Activated CD8-positive, alpha-beta T cell treated with anti-CD3 and anti-CD28 coated beads, Interleukin-2, amount 10 ng/mL, durations not matched to agents 7 days and 5 days (primary cell): Measurements from ENCODE around the gene LAMB4. TPM values are rescaled to one million over a fixed set of nuclear protein-coding genes. Genes with fewer than 3 reads are reported as not detected.

Source experiments
- ATAC-seq: fragments of 150-1000 bp; cut with Tn5 transposase; one replicate; pipeline ENCODE4 v1.10.0; 2021; ENCODE audit warnings: moderate library complexity
- CTCF ChIA-PET: fragments of 350-600 bp; sonication (Branson Sonifier 250); formaldehyde crosslinking; loops from one replicate; lab custom pipeline; 2021; ENCODE audit warnings: antibody characterized with exemption; lab: Charles Lee
- POLR2A ChIA-PET: fragments of 350-600 bp; sonication (Branson Sonifier 250); formaldehyde crosslinking; loops from one replicate; lab custom pipeline; 2021; ENCODE audit warnings: antibody characterized with exemption; lab: Charles Lee
- DNase-seq: peaks from one replicate; pipeline ENCODE4 v3.0.0-alpha.2; 2020
- H3K27ac Mint-ChIP-seq: one replicate; pipeline ENCODE4 v1.8.0; 2021; ENCODE audit warnings: mild to moderate bottlenecking, mixed read lengths
- H3K27me3 Mint-ChIP-seq: one replicate; pipeline ENCODE4 v1.8.0; 2021; ENCODE audit warnings: low read depth, mixed read lengths
- H3K36me3 Mint-ChIP-seq: one replicate; pipeline ENCODE4 v1.8.0; 2021; ENCODE audit warnings: low read depth, mixed read lengths
- H3K4me1 Mint-ChIP-seq: one replicate; pipeline ENCODE4 v1.8.0; 2021; ENCODE audit warnings: low read depth, mixed read lengths
- H3K4me3 Mint-ChIP-seq: one replicate; pipeline ENCODE4 v1.8.0; 2021; ENCODE audit warnings: mild to moderate bottlenecking, mixed read lengths
- H3K9me3 Mint-ChIP-seq: one replicate; pipeline ENCODE4 v1.8.0; 2022; ENCODE audit warnings: mixed read lengths; ENCODE audit not compliant: insufficient read depth
- total RNA-seq, 2 experiments: library from RNA; stranded (reverse); gene quantifications; one replicate each; pipeline ENCODE4 v1.2.3, GENCODE V29; 2021

The LAMB4 gene
- total RNA-seq, 2 experiments from 2014 or later: not detected

GRCh38 chr7:108072739-108073138 is 57.4 kb downstream of the LAMB4 start:
- Mint-ChIP-seq H3K36me3 (no peaks in the 10 kb centered on the region), H3K27me3 (peaks cover 7% of the 10 kb centered on the region), H3K27ac (no peak overlapping the region), H3K4me1 (no peaks in the 10 kb centered on the region), H3K4me3 (no peak overlapping the region), H3K9me3 (no peaks in the 10 kb centered on the region)
- ChIA-PET POLR2A (no interaction called here), CTCF (interaction anchor here (0.9 kb wide), 1 partner anchor 73 kb away, joined by 3 read pairs; no protein-coding TSS in a partner anchor)
- DNase-seq (no peak), ATAC-seq (no peak)

GRCh38 chr7:108072116-108072515 is 58.0 kb downstream of the LAMB4 start:
- H3K36me3 Mint-ChIP-seq: no peaks in the 10 kb centered on the region
- ChIA-PET CTCF (interaction anchor here (0.9 kb wide), 1 partner anchor 74 kb away, joined by 3 read pairs; no protein-coding TSS in a partner anchor), POLR2A (no interaction called here)
- no peak overlapping the region for H3K4me3 Mint-ChIP-seq
- peaks cover 7% of the 10 kb centered on the region for H3K27me3 Mint-ChIP-seq
- H3K4me1 Mint-ChIP-seq: no peaks in the 10 kb centered on the region
- DNase-seq: no peak
- no peaks in the 10 kb centered on the region for H3K9me3 Mint-ChIP-seq
- no peak overlapping the region for H3K27ac Mint-ChIP-seq
- no peak for ATAC-seq

GRCh38 chr7:108071551-108071950 is 58.6 kb downstream of the LAMB4 start:
- H3K27me3 Mint-ChIP-seq: peaks cover 7% of the 10 kb centered on the region
- H3K4me3 Mint-ChIP-seq: no peak overlapping the region
- DNase-seq: no peak
- ATAC-seq: no peak
- CTCF ChIA-PET: no interaction called here
- POLR2A ChIA-PET: no interaction called here
- H3K4me1 Mint-ChIP-seq: no peaks in the 10 kb centered on the region
- no peak overlapping the region for H3K27ac Mint-ChIP-seq
- no peaks in the 10 kb centered on the region for H3K36me3 Mint-ChIP-seq
- no peaks in the 10 kb centered on the region for H3K9me3 Mint-ChIP-seq

GRCh38 chr7:108069646-108070045 is 60.5 kb downstream of the LAMB4 start:
- Mint-ChIP-seq H3K27ac (no peak overlapping the region), H3K36me3 (no peaks in the 10 kb centered on the region), H3K4me3 (no peak overlapping the region), H3K27me3 (peaks cover 7% of the 10 kb centered on the region), H3K9me3 (no peaks in the 10 kb centered on the region), H3K4me1 (no peaks in the 10 kb centered on the region)
- POLR2A ChIA-PET: no interaction called here
- ATAC-seq (no peak), DNase-seq (no peak)
- CTCF ChIA-PET: interaction anchor here (1.3 kb wide), 1 partner anchor 23 kb away, joined by 3 read pairs; no protein-coding TSS in a partner anchor

GRCh38 chr7:108067844-108068243 is 62.3 kb downstream of the LAMB4 start:
- Mint-ChIP-seq H3K4me1 (no peaks in the 10 kb centered on the region), H3K27ac (no peak overlapping the region), H3K27me3 (peaks cover 7% of the 10 kb centered on the region), H3K4me3 (no peak overlapping the region), H3K9me3 (no peaks in the 10 kb centered on the region), H3K36me3 (no peaks in the 10 kb centered on the region)
- DNase-seq (no peak), ATAC-seq (no peak)
- POLR2A ChIA-PET: no interaction called here
- CTCF ChIA-PET: no interaction called here

GRCh38 chr7:108066486-108066885 is 63.7 kb downstream of the LAMB4 start:
- DNase-seq (no peak), ATAC-seq (no peak)
- H3K4me1 Mint-ChIP-seq: no peaks in the 10 kb centered on the region
- no peak overlapping the region for H3K4me3 Mint-ChIP-seq
- CTCF ChIA-PET: no interaction called here
- no peaks in the 10 kb centered on the region for H3K9me3 Mint-ChIP-seq
- H3K27me3 Mint-ChIP-seq: peaks cover 6% of the 10 kb centered on the region
- H3K27ac Mint-ChIP-seq: no peak overlapping the region
- POLR2A ChIA-PET: no interaction called here
- no peaks in the 10 kb centered on the region for H3K36me3 Mint-ChIP-seq

GRCh38 chr7:108063520-108063933 is 66.6 kb downstream of the LAMB4 start:
- H3K9me3 Mint-ChIP-seq: no peaks in the 10 kb centered on the region
- ATAC-seq (no peak), DNase-seq (no peak)
- H3K36me3 Mint-ChIP-seq: no peaks in the 10 kb centered on the region
- no peaks in the 10 kb centered on the region for H3K27me3 Mint-ChIP-seq
- ChIA-PET CTCF (no interaction called here), POLR2A (no interaction called here)
- H3K4me1 Mint-ChIP-seq: no peaks in the 10 kb centered on the region
- no peak overlapping the region for H3K4me3 Mint-ChIP-seq
- H3K27ac Mint-ChIP-seq: no peak overlapping the region

GRCh38 chr7:108062250-108063014 is 67.7 kb downstream of the LAMB4 start:
- ChIA-PET CTCF (interaction anchor here (0.7 kb wide), 1 partner anchor 84 kb away, joined by 3 read pairs; no protein-coding TSS in a partner anchor), POLR2A (no interaction called here)
- ATAC-seq (no peak), DNase-seq (no peak)
- no peak overlapping the region for H3K27ac Mint-ChIP-seq
- no peaks in the 10 kb centered on the region for H3K36me3 Mint-ChIP-seq
- H3K9me3 Mint-ChIP-seq: no peaks in the 10 kb centered on the region
- H3K4me1 Mint-ChIP-seq: no peaks in the 10 kb centered on the region
- no peaks in the 10 kb centered on the region for H3K27me3 Mint-ChIP-seq
- H3K4me3 Mint-ChIP-seq: no peak overlapping the region

GRCh38 chr7:108059526-108059925 is 70.6 kb downstream of the LAMB4 start:
- no peak overlapping the region for H3K4me3 Mint-ChIP-seq
- no peaks in the 10 kb centered on the region for H3K9me3 Mint-ChIP-seq
- H3K27me3 Mint-ChIP-seq: no peaks in the 10 kb centered on the region
- ChIA-PET CTCF (no interaction called here), POLR2A (no interaction called here)
- DNase-seq (no peak), ATAC-seq (no peak)
- H3K36me3 Mint-ChIP-seq: no peaks in the 10 kb centered on the region
- no peak overlapping the region for H3K27ac Mint-ChIP-seq
- no peaks in the 10 kb centered on the region for H3K4me1 Mint-ChIP-seq

GRCh38 chr7:108057951-108058481 is 72.1 kb downstream of the LAMB4 start:
- H3K4me3 Mint-ChIP-seq: no peak overlapping the region
- POLR2A ChIA-PET: no interaction called here
- H3K27me3 Mint-ChIP-seq: peaks cover 3% of the 10 kb centered on the region
- no peaks in the 10 kb centered on the region for H3K4me1 Mint-ChIP-seq
- no peaks in the 10 kb centered on the region for H3K9me3 Mint-ChIP-seq
- no peaks in the 10 kb centered on the region for H3K36me3 Mint-ChIP-seq
- ATAC-seq (no peak), DNase-seq (no peak)
- CTCF ChIA-PET: no interaction called here
- no peak overlapping the region for H3K27ac Mint-ChIP-seq

- peaks cover 6% of the 10 kb centered on the region for H3K27me3 Mint-ChIP-seq
- POLR2A ChIA-PET: no interaction called here
- H3K4me1 Mint-ChIP-seq: no peaks in the 10 kb centered on the region
- no peaks in the 10 kb centered on the region for H3K36me3 Mint-ChIP-seq
- H3K9me3 Mint-ChIP-seq: no peaks in the 10 kb centered on the region
- DNase-seq: no peak
- H3K4me3 Mint-ChIP-seq: no peak overlapping the region
- no peak overlapping the region for H3K27ac Mint-ChIP-seq
- no peak for ATAC-seq
- CTCF ChIA-PET: no interaction called here
These were observed 74.5 kb downstream of the LAMB4 start for GRCh38 chr7:108055611-108056021.

GRCh38 chr7:108054537-108054936 is 75.6 kb downstream of the LAMB4 start:
- H3K9me3 Mint-ChIP-seq: no peaks in the 10 kb centered on the region

More at GRCh38 chr7:108054537-108054936, 75.6 kb downstream of the LAMB4 start:
- Mint-ChIP-seq H3K36me3 (no peaks in the 10 kb centered on the region), H3K4me1 (no peaks in the 10 kb centered on the region), H3K4me3 (no peak overlapping the region), H3K27ac (no peak overlapping the region), H3K27me3 (peaks cover 6% of the 10 kb centered on the region)
- ChIA-PET CTCF (no interaction called here), POLR2A (no interaction called here)
- DNase-seq: no peak
- ATAC-seq: no peak
